HepG2 (cell line): ENCODE results near the gene MMRN2. TPM values are rescaled to one million over a fixed set of nuclear protein-coding genes. Genes with fewer than 3 reads are reported as not detected.

Experiments
- ATAC-seq: fragments of 200-7000 bp; cut with Tn5 transposase; 3 replicates; pipeline ENCODE4 v1.9.1; 2020; ENCODE audit warnings: mild to moderate bottlenecking, moderate library complexity
- BruUV-seq: library from RNA; stranded (reverse); fragments of 400-500 nt; replicated peaks from 2 replicates; lab custom pipeline; 2021; lab: Mats Ljungman, UMichigan
- CTCF ChIA-PET: fragments of 300-600 bp; formaldehyde crosslinking; extraction: SDS; loops from one replicate; lab custom pipeline; 2021; ENCODE audit warnings: low total read pairs, inconsistent platforms, low intra/inter-chr PET ratio; lab: Yijun Ruan, JAX
- POLR2A ChIA-PET: fragments of 350-600 bp; sonication (Branson Sonifier 250); formaldehyde crosslinking; loops from one replicate; lab custom pipeline; 2020; ENCODE audit warnings: antibody characterized with exemption, inconsistent platforms; lab: Yijun Ruan, JAX
- DNase-seq: peaks from one replicate; pipeline ENCODE4 v3.0.0-alpha.2; 2015; ENCODE audit warnings: low spot score
- FAIRE-seq: peaks from 3 replicates; lab custom pipeline; 2011; peaks lifted over from hg19 to GRCh38; lab: Jason Lieb, UNC
- H2AFZ ChIP-seq: one replicate; pipeline ENCODE4 v1.6.1; 2011; ENCODE audit warnings: low read length, inconsistent platforms
- H3K27ac ChIP-seq: fragments of 300-600 bp; 3 replicates; pipeline ENCODE4 v1.8.0; 2011; ENCODE audit warnings: mixed run types, mild to moderate bottlenecking, mixed read lengths, low read length, inconsistent platforms; ENCODE audit not compliant: insufficient read depth; ENCODE audit errors: extremely low read length
- H3K27me3 ChIP-seq, 2 experiments: fragments of 200-600 bp in 1 of 2; 2 replicates in 1 of 2; 3 replicates in 1 of 2; pipeline versions ENCODE4 v1.6.0 to v1.8.0; 2011; ENCODE audit warnings: low read length in 2 of 2, mild to moderate bottlenecking in 2 of 2, moderate library complexity in 2 of 2, inconsistent platforms in 1 of 2; ENCODE audit not compliant: insufficient read depth in 2 of 2, control insufficient read depth in 1 of 2
- H3K36me3 ChIP-seq, 2 experiments: fragments of 200-600 bp in 1 of 2; replicated peaks in 1 of 2; 2 replicates in 1 of 2; 3 replicates in 1 of 2; pipeline versions ENCODE4 v1.5.1 to v1.8.0; 2011; ENCODE audit warnings: low read length in 2 of 2, inconsistent platforms in 1 of 2; ENCODE audit not compliant: insufficient read depth in 2 of 2, control insufficient read depth in 1 of 2
- H3K4me1 ChIP-seq: 2 replicates; pipeline ENCODE4 v1.5.1; 2012; ENCODE audit warnings: low read length, inconsistent platforms; ENCODE audit not compliant: insufficient read depth
- H3K4me2 ChIP-seq: 2 replicates; pipeline ENCODE4 v1.6.0; 2011; ENCODE audit warnings: low read depth, low read length, inconsistent platforms
- H3K4me3 ChIP-seq, 3 experiments: fragments of 200-600 bp in 1 of 3; sonication (generic), shearing (Covaris generic) in 1 of 3; replicated peaks in 1 of 3; 2 replicates each; pipeline ENCODE4 v1.5.1; 2011 to 2016; ENCODE audit warnings: low read length in 3 of 3, inconsistent platforms in 2 of 3, low read depth in 2 of 3, mild to moderate bottlenecking in 2 of 3, control low read depth in 1 of 3, mixed read lengths in 1 of 3; ENCODE audit not compliant: insufficient read depth in 1 of 3
- H3K79me2 ChIP-seq: one replicate; pipeline ENCODE4 v1.6.1; 2011; ENCODE audit warnings: low read length, inconsistent platforms; ENCODE audit not compliant: insufficient read depth
- H3K9ac ChIP-seq: 2 replicates; pipeline ENCODE4 v1.6.0; 2011; ENCODE audit warnings: mild to moderate bottlenecking, low read depth, low read length, inconsistent platforms; ENCODE audit not compliant: insufficient read depth
- H3K9me3 ChIP-seq: 2 replicates; pipeline ENCODE4 v1.5.1; 2012; ENCODE audit warnings: mild to moderate bottlenecking, low read length
- H4K20me1 ChIP-seq: 2 replicates; pipeline ENCODE4 v1.6.0; 2011; ENCODE audit warnings: inconsistent platforms, mild to moderate bottlenecking, low read length, moderate library complexity; ENCODE audit not compliant: insufficient read depth
- BRCA1 ChIP-seq: sonication (generic); formaldehyde crosslinking; IDR thresholded peaks from 2 replicates; pipeline ENCODE4 v1.4.0; 2020; ENCODE audit warnings: missing genetic modification reagents
- ERF ChIP-seq: IDR thresholded peaks from 2 replicates; pipeline ENCODE4 v1.6.1; 2018; ENCODE audit warnings: missing biosample characterization, missing genetic modification reagents
- GATAD2A ChIP-seq: IDR thresholded peaks from 2 replicates; pipeline ENCODE4 v1.6.1; 2016
- HMGA1 ChIP-seq: sonication (generic); formaldehyde crosslinking; conservative IDR thresholded peaks from 2 replicates; pipeline ENCODE4 v1.4.0; 2020; ENCODE audit warnings: missing genetic modification reagents
- JARID2 ChIP-seq: sonication (generic); formaldehyde crosslinking; IDR thresholded peaks from 2 replicates; pipeline ENCODE4 v1.8.1; 2023; ENCODE audit warnings: missing genetic modification reagents, inconsistent platforms; ENCODE audit not compliant: insufficient replicate concordance
- MTA1 ChIP-seq: sonication (generic); formaldehyde crosslinking; IDR thresholded peaks from 2 replicates; pipeline ENCODE4 v1.4.0; 2020; ENCODE audit warnings: missing genetic modification reagents, mild to moderate bottlenecking, borderline replicate concordance
- POGZ ChIP-seq: sonication (generic); formaldehyde crosslinking; IDR thresholded peaks from 2 replicates; pipeline ENCODE4 v1.4.0; 2020; ENCODE audit warnings: mild to moderate bottlenecking, missing genetic modification reagents
- RAD21 ChIP-seq: fragments of 450-650 bp; formaldehyde crosslinking; IDR thresholded peaks from 2 replicates; pipeline ENCODE4 v1.5.0; 2020; ENCODE audit warnings: mild to moderate bottlenecking
- SIX4 ChIP-seq: sonication (generic); formaldehyde crosslinking; IDR thresholded peaks from 2 replicates; pipeline ENCODE4 v1.4.0; 2020; ENCODE audit warnings: missing genetic modification reagents
- SP5 ChIP-seq: IDR thresholded peaks from 2 replicates; pipeline ENCODE4 v1.6.1; 2016; ENCODE audit warnings: low read depth, borderline replicate concordance
- STAG1 ChIP-seq: sonication (generic); formaldehyde crosslinking; IDR thresholded peaks from 2 replicates; pipeline ENCODE4 v1.4.0; 2020; ENCODE audit warnings: missing genetic modification reagents
- TARDBP ChIP-seq: sonication (generic); formaldehyde crosslinking; IDR thresholded peaks from 2 replicates; pipeline ENCODE4 v1.8.0; 2022; ENCODE audit warnings: mild to moderate bottlenecking, missing genetic modification reagents
- U2AF2 ChIP-seq: fragments of 200-400 bp; formaldehyde crosslinking; IDR thresholded peaks from 2 replicates; pipeline ENCODE4 v1.6.1; 2017; ENCODE audit warnings: low read depth, mild to moderate bottlenecking, low read length
- ZNF260 ChIP-seq: sonication (generic); formaldehyde crosslinking; IDR thresholded peaks from 2 replicates; pipeline ENCODE4 v1.4.0; 2020; ENCODE audit warnings: missing genetic modification reagents, low read depth, mild to moderate bottlenecking, borderline replicate concordance
- ZNF331 ChIP-seq: sonication (generic); formaldehyde crosslinking; IDR thresholded peaks from 2 replicates; pipeline ENCODE4 v1.4.0; 2020; ENCODE audit warnings: missing genetic modification reagents
- ZNF335 ChIP-seq: sonication (generic); formaldehyde crosslinking; IDR thresholded peaks from 2 replicates; pipeline ENCODE4 v1.4.0; 2020; ENCODE audit warnings: missing genetic modification reagents
- ZNF547 ChIP-seq: sonication (generic); formaldehyde crosslinking; IDR thresholded peaks from 2 replicates; pipeline ENCODE4 v1.5.1; 2020; ENCODE audit warnings: mild to moderate bottlenecking, missing genetic modification reagents
- ZNF589 ChIP-seq: sonication (generic); formaldehyde crosslinking; conservative IDR thresholded peaks from 2 replicates; pipeline ENCODE4 v1.8.0; 2022; ENCODE audit warnings: mild to moderate bottlenecking, moderate library complexity, missing genetic modification reagents
- ZNF768 ChIP-seq: sonication (generic); formaldehyde crosslinking; IDR thresholded peaks from 2 replicates; pipeline ENCODE4 v1.4.0; 2020; ENCODE audit warnings: missing genetic modification reagents
- ZNF776 ChIP-seq: sonication (generic); formaldehyde crosslinking; IDR thresholded peaks from 2 replicates; pipeline ENCODE4 v1.4.0; 2020; ENCODE audit warnings: mild to moderate bottlenecking, missing genetic modification reagents
- WGBS: methylation state at CpG from one replicate; pipeline ENCODE4 v1.1.6; 2017; ENCODE audit warnings: low lambda C conversion rate; 5-methylcytosine and 5-hydroxymethylcytosine counted together
- in situ Hi-C: cut with HindIII; loops from 2 replicates; pipeline ENCODE4 v1.10.0; 2017; ENCODE audit warnings: low pct_unique_long_range_greater_than_20kb; ENCODE audit not compliant: extremely low pct_ligation_motif_present
- intact Hi-C: fragments of 100-400 bp; cut with micrococcal nuclease; formaldehyde crosslinking; loops from one replicate; pipeline ENCODE4 v1.10.0; 2022; ENCODE audit not compliant: unreplicated experiment
- polyA plus RNA-seq, 8 experiments: library from polyadenylated mRNA; depleted of rRNA in 3 of 8; stranded (reverse) in 7 of 8; unstranded in 1 of 8; fragments of >200 nt; fragmentation: Illumina TruSeq in 4 of 8; extraction: Trizol in 4 of 8; gene quantifications; 2 replicates each; pipeline versions ENCODE4 v1.2.1 to v1.2.3, GENCODE V29; 2011 to 2016; ENCODE audit warnings: low read depth in 4 of 8, missing spikeins in 1 of 8, mixed read lengths in 1 of 8; ENCODE audit not compliant: insufficient read depth in 1 of 8
- total RNA-seq, 5 experiments: library from RNA; depleted of rRNA; stranded (reverse); fragments of >200 nt; fragmentation: Illumina TruSeq; extraction: Trizol; gene quantifications; 2 replicates each; pipeline ENCODE4 v1.2.3, GENCODE V29; 2016; ENCODE audit warnings: low read depth in 1 of 5
- TF ChIP-seq, protein P1 (sequence below): sonication (generic); formaldehyde crosslinking; IDR thresholded peaks from 2 replicates; pipeline ENCODE4 v1.5.0; 2020; ENCODE audit warnings: mild to moderate bottlenecking, missing genetic modification reagents, moderate library complexity
- TF ChIP-seq, protein P2 (sequence below): sonication (generic); formaldehyde crosslinking; IDR thresholded peaks from 2 replicates; pipeline ENCODE4 v1.4.0; 2020; ENCODE audit warnings: missing genetic modification reagents

MMRN2 gene
- total and polyA plus RNA-seq, 2 of the 13 experiments (the other 11 are each of a cell fraction or from before 2014, with no cell fraction given): 0.04 TPM; not detected in 1

DNA sequence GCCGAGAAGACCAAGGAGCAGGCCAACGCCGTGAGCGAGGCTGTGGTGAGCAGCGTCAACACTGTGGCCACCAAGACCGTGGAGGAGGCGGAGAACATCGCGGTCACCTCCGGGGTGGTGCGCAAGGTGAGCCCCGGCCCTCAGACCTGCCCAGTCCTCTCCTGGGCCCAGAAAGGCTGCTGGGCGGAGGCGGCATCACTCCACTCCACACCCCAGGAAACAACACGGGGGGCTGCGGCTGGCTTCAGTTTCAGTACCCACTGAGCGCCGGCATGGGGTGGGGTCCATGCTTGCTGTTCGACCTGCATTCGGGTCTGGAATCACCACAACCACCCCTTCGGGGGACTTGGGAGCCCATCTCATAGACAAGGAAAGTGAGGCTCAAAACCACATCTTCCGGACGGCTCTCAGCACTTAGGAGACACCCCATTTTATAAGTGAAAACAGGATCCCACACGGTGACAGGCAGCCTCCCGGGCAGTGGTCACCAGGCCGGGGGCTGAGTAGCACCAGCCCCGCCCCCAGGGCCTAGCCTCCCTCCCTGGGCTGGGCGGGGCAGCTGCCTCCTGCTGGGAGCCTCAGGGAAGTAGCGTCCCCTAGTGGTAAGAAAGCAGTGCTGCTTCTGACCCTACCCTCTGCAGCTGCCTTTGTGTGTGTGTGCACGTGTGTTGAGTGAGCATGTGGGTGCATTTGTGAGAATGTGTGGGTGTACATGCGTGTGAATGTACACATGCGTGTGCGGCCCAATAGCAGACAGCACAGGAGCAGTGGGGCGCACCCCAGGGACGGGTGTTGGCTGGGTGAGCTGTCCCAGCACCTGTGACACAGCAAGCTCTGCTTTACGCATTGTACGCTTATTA is 2.8 kb upstream of the MMRN2 start:
- peaks cover 11 to 75% of the 10 kb centered on the region in 2 experiments for H3K27me3 ChIP-seq
- ATAC-seq (peak; percentile 72), DNase-seq (peak; percentile 68), FAIRE-seq (peak; percentile 34)
- H3K9ac ChIP-seq: no peak overlapping the region
- H3K79me2 ChIP-seq: no peaks in the 10 kb centered on the region
- intact Hi-C loops: loop anchor here (1.0 kb wide), 1 partner anchor 15 kb away; no protein-coding TSS in a partner anchor
- peaks cover 44% of the 10 kb centered on the region for H3K4me1 ChIP-seq
- POLR2A ChIA-PET: interaction anchor here (0.9 kb wide), 1 partner anchor 204 kb away, joined by 3 read pairs; the partner anchor contains the start of gene BMPR1A
- in situ Hi-C loops: no loop called here
- H3K36me3 ChIP-seq: no peaks in the 10 kb centered on the region
- CTCF ChIA-PET: interaction anchor here (0.8 to 1.8 kb wide), 3 partner anchors 15 to 272 kb away, joined by 4 to 20 read pairs (median 4); no protein-coding TSS in a partner anchor
- no TSS peak for BruUV-seq
- H3K4me3 ChIP-seq: peak overlapping the region; percentile 12 to 66 (median 15); a peak in 5 of 6 replicates
- H4K20me1 ChIP-seq: no peaks in the 10 kb centered on the region
- no peak overlapping the region for H2AFZ ChIP-seq
- no peaks in the 10 kb centered on the region for H3K9me3 ChIP-seq
- H3K27ac ChIP-seq: no peak overlapping the region
- 18% methylated on average over 13 of the region's 37 CpGs for WGBS
- H3K4me2 ChIP-seq: peak overlapping the region; percentile 73
- TF ChIP-seq ZNF776 (CRISPR knock-in tag): no peak
- peak; percentile 9; the same call in 1 of the 2 replicates for TF ChIP-seq ZNF768 (CRISPR knock-in tag)
- TF ChIP-seq U2AF2: no peak
- peak; percentile 59; the same call in 1 of the 2 replicates for TF ChIP-seq TARDBP (CRISPR knock-in tag)
- no peak for TF ChIP-seq ZNF260 (CRISPR knock-in tag)
- 0 out of 2 replicates have a peak, but pooled peaks have one; percentile 21 for TF ChIP-seq ZNF589 (CRISPR knock-in tag)
- no peak for TF ChIP-seq BRCA1
- TF ChIP-seq GATAD2A (CRISPR knock-in tag): peak; percentile 12; the same call in 1 of the 2 replicates
- TF ChIP-seq RAD21: peak; percentile 80
- TF ChIP-seq ERF (CRISPR knock-in tag): peak; percentile 35; the same call in 1 of the 2 replicates
- TF ChIP-seq ZNF547 (CRISPR knock-in tag): peak; percentile 34; the same call in 1 of the 2 replicates
- peak; percentile 92 for TF ChIP-seq SP5 (CRISPR knock-in tag)
- TF ChIP-seq HMGA1 (CRISPR knock-in tag): no peak
- TF ChIP-seq, protein P1, sequence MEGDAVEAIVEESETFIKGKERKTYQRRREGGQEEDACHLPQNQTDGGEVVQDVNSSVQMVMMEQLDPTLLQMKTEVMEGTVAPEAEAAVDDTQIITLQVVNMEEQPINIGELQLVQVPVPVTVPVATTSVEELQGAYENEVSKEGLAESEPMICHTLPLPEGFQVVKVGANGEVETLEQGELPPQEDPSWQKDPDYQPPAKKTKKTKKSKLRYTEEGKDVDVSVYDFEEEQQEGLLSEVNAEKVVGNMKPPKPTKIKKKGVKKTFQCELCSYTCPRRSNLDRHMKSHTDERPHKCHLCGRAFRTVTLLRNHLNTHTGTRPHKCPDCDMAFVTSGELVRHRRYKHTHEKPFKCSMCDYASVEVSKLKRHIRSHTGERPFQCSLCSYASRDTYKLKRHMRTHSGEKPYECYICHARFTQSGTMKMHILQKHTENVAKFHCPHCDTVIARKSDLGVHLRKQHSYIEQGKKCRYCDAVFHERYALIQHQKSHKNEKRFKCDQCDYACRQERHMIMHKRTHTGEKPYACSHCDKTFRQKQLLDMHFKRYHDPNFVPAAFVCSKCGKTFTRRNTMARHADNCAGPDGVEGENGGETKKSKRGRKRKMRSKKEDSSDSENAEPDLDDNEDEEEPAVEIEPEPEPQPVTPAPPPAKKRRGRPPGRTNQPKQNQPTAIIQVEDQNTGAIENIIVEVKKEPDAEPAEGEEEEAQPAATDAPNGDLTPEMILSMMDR (CRISPR knock-in tag): peak; percentile 97
- 0 out of 2 replicates have a peak, but pooled peaks have one; percentile 11 for TF ChIP-seq MTA1 (CRISPR knock-in tag)
- peak; percentile 90 for TF ChIP-seq STAG1 (CRISPR knock-in tag)
- 0 out of 2 replicates have a peak, but pooled peaks have one; percentile 28 for TF ChIP-seq ZNF331 (CRISPR knock-in tag)
- TF ChIP-seq POGZ (CRISPR knock-in tag): 0 out of 2 replicates have a peak, but pooled peaks have one; percentile 12
- TF ChIP-seq JARID2 (CRISPR knock-in tag): peak; percentile 58
- TF ChIP-seq SIX4: peak; percentile 24; the same call in 1 of the 2 replicates
- TF ChIP-seq ZNF335 (CRISPR knock-in tag): no peak
- TF ChIP-seq, protein P2, sequence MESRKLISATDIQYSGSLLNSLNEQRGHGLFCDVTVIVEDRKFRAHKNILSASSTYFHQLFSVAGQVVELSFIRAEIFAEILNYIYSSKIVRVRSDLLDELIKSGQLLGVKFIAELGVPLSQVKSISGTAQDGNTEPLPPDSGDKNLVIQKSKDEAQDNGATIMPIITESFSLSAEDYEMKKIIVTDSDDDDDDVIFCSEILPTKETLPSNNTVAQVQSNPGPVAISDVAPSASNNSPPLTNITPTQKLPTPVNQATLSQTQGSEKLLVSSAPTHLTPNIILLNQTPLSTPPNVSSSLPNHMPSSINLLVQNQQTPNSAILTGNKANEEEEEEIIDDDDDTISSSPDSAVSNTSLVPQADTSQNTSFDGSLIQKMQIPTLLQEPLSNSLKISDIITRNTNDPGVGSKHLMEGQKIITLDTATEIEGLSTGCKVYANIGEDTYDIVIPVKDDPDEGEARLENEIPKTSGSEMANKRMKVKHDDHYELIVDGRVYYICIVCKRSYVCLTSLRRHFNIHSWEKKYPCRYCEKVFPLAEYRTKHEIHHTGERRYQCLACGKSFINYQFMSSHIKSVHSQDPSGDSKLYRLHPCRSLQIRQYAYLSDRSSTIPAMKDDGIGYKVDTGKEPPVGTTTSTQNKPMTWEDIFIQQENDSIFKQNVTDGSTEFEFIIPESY (CRISPR knock-in tag): 0 out of 2 replicates have a peak, but pooled peaks have one; percentile 39
